Measurements from ENCODE around the gene IRAK2. TPM values are rescaled to one million over a fixed set of nuclear protein-coding genes. Genes with fewer than 3 reads are reported as not detected.

The IRAK2 gene
- total RNA-seq, 6 experiments from 2014 or later: 4.2 to 16.0 (median 8.4) TPM

- TF ChIP-seq, protein P1, sequence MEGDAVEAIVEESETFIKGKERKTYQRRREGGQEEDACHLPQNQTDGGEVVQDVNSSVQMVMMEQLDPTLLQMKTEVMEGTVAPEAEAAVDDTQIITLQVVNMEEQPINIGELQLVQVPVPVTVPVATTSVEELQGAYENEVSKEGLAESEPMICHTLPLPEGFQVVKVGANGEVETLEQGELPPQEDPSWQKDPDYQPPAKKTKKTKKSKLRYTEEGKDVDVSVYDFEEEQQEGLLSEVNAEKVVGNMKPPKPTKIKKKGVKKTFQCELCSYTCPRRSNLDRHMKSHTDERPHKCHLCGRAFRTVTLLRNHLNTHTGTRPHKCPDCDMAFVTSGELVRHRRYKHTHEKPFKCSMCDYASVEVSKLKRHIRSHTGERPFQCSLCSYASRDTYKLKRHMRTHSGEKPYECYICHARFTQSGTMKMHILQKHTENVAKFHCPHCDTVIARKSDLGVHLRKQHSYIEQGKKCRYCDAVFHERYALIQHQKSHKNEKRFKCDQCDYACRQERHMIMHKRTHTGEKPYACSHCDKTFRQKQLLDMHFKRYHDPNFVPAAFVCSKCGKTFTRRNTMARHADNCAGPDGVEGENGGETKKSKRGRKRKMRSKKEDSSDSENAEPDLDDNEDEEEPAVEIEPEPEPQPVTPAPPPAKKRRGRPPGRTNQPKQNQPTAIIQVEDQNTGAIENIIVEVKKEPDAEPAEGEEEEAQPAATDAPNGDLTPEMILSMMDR (IDR thresholded peaks at IDR 0.05): no peak
- no peak for TF ChIP-seq POLR2A (IDR thresholded peaks at IDR 0.05)
- Histone ChIP-seq H3K36me3 (peaks cover 0 to 40% (median 10%) of the 10 kb centered on the region in 4 donors), H3K4me1 (no peaks in the 10 kb centered on the region), H3K4me3 (no peak overlapping the region), H3K9me3 (no peaks in the 10 kb centered on the region), H3K27ac (no peak overlapping the region), H3K27me3 (no peaks in the 10 kb centered on the region)
- DNase-seq (no peak), ATAC-seq (no peak)
- WGBS (ENCODE audit: insufficient coverage, low coverage, low lambda C conversion rate, missing lambda C conversion rate): 57% methylated on average over 4 of the region's 5 CpGs
- intact Hi-C loops (cut with DNase I): no loop called here
Measured at GRCh38 chr3:10283638-10284037, 118.9 kb downstream of the IRAK2 start.

DNA sequence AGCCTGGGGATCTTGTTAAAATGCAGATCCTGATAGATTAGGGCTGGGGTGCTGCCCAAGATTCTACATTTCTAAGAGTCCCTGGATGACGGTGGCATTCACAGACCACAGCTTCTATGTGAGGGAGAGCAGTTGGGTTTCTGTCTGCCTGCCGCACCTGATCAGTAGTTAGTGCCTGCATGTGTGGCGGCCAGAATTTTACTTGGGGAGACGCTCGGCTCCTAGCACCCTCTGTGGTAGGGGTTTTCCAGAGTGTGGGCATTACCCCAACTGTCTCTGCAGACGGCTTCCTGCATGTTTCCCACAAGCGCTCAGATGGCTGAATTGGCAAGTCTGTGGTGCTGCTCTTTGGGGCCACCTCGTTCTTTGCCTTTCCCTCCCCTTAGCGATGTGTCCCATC, 119.8 kb downstream of the IRAK2 start:
- 89% methylated on average over 4 of the region's 9 CpGs for WGBS (ENCODE audit: insufficient coverage, low coverage, low lambda C conversion rate, missing lambda C conversion rate)
- no peak for ATAC-seq
- peaks cover 0 to 36% (median 6%) of the 10 kb centered on the region in 4 donors for H3K36me3 ChIP-seq
- no peak for DNase-seq
- H3K4me1 ChIP-seq: no peaks in the 10 kb centered on the region
- no peaks in the 10 kb centered on the region for H3K9me3 ChIP-seq
- H3K27ac ChIP-seq: no peak overlapping the region
- no peak for TF ChIP-seq POLR2A (IDR thresholded peaks at IDR 0.05)
- TF ChIP-seq, protein P1 (IDR thresholded peaks at IDR 0.05): no peak
- no peaks in the 10 kb centered on the region for H3K27me3 ChIP-seq
- no peak overlapping the region for H3K4me3 ChIP-seq
- intact Hi-C loops (cut with DNase I): no loop called here

GRCh38 chr3:10285272-10286132, 120.8 kb downstream of the IRAK2 start:
- H3K27me3 ChIP-seq: no peaks in the 10 kb centered on the region
- no peak overlapping the region for H3K4me3 ChIP-seq
- no peaks in the 10 kb centered on the region for H3K9me3 ChIP-seq
- DNase-seq (no peak), ATAC-seq (no peak)
- TF ChIP-seq POLR2A (IDR thresholded peaks at IDR 0.05): no peak
- TF ChIP-seq, protein P1 (IDR thresholded peaks at IDR 0.05): no peak
- H3K27ac ChIP-seq: no peak overlapping the region
- peaks cover 0 to 26% (median 3%) of the 10 kb centered on the region in 4 donors for H3K36me3 ChIP-seq
- no peaks in the 10 kb centered on the region for H3K4me1 ChIP-seq
- WGBS (ENCODE audit: insufficient coverage, low coverage, low lambda C conversion rate, missing lambda C conversion rate): 80% methylated on average over 10 of the region's 12 CpGs
- intact Hi-C loops (cut with DNase I): no loop called here

DNA sequence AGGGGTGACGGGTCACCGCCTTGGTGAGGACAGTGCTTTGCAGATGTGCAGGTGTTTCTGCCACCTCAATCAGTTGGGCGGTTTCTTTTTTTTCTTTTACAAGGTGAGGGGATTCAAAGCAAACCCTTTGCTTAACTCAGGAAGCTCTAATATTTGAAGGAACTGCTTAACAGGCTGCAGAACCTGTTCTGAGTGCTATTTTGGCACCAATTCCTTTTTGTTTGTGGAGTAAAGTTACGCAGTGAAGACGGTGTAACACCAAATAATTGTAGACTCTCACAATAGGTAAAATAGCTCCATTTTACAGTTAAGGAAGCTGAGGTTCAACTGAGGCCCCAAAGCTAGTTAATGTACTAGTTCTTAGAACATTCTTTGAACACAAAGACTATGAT, 121.4 kb downstream of the IRAK2 start:
- WGBS (ENCODE audit: insufficient coverage, low coverage, low lambda C conversion rate, missing lambda C conversion rate): 90% methylated on average over 5 of the region's 5 CpGs
- ATAC-seq (no peak), DNase-seq (no peak)
- H3K4me3 ChIP-seq: no peak overlapping the region
- intact Hi-C loops (cut with DNase I): no loop called here
- H3K27ac ChIP-seq: no peak overlapping the region
- no peaks in the 10 kb centered on the region for H3K4me1 ChIP-seq
- TF ChIP-seq, protein P1 (IDR thresholded peaks at IDR 0.05): no peak
- no peak for TF ChIP-seq POLR2A (IDR thresholded peaks at IDR 0.05)
- no peaks in the 10 kb centered on the region for H3K9me3 ChIP-seq
- H3K27me3 ChIP-seq: no peaks in the 10 kb centered on the region
- peaks cover 0 to 22% (median 3%) of the 10 kb centered on the region in 4 donors for H3K36me3 ChIP-seq

Data from right lobe of liver (tissue), 6 donors.